Measurements from ENCODE around the gene NKTR.
A peak's percentile ranks its signal among the peaks of the same experiment; 100 is the strongest.

The NKTR gene

GRCh38 chr3:42682301-42683070 lies 82.0 kb downstream of the NKTR start:
- DNase-seq (ENCODE audit: low read depth) = no peak

DNA sequence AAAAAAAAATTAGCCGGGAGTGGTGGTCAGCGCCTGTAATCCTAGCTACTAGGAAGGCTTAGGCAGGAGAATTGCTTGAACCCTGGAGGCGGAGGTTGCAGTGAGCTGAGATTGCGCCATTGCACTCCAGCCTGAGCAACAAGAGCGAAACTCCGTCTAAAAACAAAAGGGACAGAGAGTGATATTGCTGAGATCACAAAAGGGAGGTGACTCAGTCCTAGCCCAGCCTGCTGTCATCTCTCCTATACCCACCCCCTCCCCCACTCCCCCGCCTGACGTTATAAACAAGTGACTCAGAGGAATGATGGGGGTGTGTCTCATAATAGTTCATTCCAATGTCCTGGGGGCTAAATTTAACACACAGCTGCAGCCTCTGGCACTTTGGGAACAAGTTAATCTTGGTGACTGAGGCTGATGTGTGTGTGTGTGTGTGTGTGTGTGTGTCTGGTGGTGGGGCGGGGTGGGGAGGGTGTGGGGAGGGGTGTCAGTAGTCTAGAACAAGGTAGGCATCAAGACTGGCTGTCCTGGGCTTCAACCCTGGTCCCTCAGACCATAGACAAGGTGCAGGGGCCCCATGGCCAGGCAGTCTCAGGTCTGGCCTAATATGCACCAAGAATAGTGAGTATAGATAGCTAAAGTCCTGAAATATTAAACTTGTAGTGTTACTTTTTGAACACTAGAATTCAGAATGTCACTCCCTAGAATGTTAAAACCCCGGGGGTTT lies 83.6 kb downstream of the NKTR start:
- peak; percentile 74 for DNase-seq (ENCODE audit: low read depth)

DNA sequence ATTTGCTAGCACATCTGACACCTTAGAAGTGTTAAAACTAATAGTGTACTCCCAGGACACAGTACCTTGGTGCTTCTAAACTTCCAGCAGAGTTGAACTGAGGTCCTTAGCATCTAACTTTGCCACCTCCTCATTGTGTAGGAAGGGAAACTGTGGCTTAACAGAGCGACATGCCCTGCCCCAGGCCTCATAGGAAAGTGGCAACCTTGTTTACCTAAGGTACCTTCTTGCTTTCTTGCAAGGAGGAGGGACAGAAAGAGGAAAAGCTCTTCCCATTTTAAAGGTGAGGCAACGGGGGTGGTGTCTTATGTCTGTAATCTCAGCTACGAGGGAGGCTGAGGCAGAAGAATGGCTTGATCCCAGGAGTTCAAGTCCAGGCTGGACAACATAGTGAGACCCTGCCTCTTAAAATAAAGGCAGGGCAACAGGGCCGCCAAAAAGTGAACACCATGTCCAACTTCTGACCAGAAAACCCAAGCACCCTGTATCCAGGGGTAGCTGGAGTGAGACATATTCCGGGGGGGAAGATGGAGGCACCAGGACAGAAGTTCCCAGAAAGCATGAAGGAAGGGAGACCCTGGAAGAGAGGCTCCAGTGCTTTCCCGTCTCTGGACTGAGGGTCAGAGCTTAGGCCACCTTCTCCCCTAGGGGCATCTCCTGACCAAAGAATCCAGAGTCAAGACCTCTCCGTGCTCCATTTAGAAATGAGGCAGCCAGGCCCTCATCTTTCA lies 84.3 kb downstream of the NKTR start:
- DNase-seq (ENCODE audit: low read depth) = no peak

DNA sequence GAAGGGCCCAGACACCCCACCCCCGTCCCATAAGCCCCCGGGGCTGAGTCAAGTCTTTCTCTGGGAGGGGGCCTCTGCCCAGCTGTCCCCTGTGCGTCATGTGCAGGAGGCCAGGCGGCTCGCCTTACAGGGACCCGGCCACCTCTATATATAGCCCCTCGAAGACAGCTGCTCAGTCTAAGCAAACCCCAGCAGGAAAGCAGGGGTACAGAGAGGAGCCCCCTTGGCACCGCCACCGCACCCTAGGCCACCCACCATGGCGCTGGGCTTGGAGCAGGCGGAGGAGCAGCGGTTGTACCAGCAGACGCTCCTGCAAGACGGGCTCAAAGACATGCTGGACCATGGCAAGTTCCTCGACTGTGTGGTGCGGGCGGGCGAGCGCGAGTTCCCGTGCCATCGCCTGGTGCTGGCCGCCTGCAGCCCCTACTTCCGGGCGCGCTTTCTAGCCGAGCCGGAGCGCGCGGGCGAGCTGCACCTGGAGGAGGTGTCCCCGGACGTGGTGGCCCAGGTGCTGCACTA lies 84.9 kb downstream of the NKTR start, which contains the start of gene KLHL40:
TSS of gene KLHL40 (plus strand) at position 175 of the 519 bp plus-strand sequence. CDS start at position 257, 82 bp downstream.
- no peak for DNase-seq (ENCODE audit: low read depth)

DNA sequence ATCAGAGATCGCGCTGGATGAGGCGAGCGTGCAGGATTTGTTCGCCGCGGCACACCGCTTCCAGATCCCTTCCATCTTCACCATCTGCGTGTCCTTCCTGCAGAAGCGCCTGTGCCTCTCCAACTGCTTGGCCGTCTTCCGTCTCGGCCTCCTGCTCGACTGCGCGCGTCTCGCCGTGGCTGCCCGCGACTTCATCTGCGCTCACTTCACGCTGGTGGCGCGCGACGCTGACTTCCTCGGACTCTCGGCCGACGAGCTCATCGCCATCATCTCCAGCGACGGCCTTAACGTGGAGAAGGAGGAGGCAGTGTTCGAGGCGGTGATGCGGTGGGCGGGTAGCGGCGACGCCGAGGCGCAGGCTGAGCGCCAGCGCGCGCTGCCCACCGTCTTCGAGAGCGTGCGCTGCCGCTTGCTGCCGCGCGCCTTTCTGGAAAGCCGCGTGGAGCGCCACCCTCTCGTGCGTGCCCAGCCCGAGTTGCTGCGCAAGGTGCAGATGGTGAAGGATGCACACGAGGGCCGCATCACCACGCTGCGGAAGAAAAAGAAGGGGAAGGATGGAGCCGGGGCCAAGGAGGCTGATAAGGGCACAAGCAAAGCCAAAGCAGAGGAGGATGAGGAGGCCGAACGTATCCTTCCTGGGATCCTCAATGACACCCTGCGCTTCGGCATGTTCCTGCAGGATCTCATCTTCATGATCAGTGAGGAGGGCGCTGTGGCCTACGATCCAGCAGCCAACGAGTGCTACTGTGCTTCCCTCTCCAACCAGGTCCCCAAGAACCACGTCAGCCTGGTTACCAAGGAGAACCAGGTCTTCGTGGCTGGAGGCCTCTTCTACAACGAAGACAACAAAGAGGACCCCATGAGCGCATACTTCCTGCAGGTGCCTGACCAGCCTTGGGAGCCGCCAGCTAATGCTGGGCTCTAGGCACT lies 85.7 kb downstream of the NKTR start:
- no peak for DNase-seq (ENCODE audit: low read depth)

DNA sequence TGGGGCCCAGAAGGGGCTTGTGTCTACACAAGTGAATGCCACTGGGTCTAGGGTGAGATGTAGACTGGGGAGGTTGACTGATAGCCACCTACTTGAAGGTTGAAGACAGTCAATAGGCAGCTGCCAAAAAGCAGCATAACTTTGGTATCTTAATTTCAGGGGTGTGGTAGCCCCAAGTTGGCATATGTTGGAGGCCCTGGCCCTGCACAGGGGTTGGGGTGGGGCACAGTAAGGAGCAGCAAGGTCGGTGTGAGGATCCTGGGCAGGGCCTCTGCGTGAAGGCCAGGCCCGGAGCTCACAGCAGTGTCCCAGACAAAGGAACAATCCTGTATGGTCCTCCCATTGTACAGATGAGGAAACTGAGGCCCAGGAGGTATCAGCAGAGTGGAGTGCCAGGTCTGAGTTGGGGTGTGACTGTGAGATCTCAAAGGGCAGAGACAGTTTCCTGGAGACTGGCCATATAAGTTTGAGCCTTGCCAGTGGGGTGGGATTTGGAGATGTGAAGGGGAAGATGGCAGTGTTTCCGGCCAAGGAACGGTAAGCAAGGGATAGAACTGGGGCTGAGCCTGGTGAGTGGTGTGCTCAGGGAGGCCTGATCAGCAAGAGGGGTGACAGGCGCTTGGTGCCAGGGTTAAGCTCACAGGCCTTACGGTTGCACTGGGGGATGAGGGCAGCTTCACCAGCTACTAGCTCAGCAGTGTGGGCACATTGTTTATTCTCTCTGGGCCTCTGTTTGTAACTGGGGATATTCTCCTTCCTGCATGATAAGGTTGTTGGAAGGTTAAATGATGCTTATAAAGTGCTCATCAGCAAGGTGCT lies 86.6 kb downstream of the NKTR start:
- DNase-seq (ENCODE audit: low read depth) = no peak

DNA sequence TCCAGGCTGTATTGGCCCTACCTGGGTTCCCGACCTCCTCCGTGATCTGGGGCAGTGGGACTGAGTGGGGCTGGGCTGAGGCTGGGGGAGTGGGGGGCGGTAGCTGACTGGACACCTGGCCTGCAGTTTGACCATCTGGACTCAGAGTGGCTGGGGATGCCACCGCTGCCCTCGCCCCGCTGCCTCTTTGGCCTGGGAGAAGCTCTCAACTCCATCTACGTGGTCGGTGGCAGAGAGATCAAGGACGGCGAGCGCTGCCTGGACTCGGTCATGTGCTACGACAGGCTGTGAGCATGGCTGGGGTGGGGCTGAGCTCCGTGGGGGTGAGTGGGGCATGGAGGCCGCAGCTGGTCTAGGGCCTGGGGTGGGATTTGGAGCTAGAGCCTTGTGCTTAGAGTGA lies 87.5 kb downstream of the NKTR start:
- no peak for DNase-seq (ENCODE audit: low read depth)

DNA sequence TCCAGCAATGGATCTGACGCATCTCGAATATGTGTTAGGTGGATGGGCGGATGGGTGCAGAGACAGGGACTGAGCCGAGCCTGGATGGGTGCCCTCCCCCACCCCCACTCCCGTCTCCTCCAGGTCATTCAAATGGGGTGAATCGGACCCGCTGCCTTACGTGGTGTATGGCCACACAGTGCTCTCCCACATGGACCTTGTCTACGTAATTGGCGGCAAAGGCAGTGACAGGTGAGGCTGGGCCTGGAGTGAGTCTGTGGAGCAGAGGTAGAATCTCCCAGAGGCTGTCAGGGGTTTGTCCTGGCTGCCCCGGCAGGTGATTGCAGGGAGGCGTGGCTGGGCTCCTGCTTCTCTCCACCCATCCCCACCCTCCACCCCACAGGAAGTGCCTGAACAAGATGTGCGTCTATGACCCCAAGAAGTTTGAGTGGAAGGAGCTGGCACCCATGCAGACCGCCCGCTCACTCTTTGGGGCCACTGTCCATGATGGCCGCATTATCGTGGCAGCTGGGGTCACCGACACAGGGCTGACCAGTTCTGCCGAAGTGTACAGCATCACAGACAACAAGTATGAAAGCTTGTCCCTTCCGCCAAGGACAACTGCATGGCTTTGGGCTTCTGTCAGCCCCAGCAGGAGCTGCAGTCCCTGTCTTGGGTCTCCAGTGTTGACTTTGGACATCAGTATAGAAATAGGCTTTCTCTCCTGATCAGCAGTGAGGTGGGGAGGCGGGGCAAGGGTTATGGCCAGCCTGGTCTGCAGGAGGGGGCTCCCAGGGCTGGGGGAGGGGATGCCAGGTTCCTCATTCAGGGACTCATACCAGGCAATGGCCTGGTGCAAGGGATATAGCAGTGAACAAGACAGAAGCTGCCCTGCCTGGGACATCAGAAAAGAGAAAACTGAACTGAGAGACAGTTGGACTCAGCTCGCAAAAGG lies 88.3 kb downstream of the NKTR start:
- no peak for DNase-seq (ENCODE audit: low read depth)

DNA sequence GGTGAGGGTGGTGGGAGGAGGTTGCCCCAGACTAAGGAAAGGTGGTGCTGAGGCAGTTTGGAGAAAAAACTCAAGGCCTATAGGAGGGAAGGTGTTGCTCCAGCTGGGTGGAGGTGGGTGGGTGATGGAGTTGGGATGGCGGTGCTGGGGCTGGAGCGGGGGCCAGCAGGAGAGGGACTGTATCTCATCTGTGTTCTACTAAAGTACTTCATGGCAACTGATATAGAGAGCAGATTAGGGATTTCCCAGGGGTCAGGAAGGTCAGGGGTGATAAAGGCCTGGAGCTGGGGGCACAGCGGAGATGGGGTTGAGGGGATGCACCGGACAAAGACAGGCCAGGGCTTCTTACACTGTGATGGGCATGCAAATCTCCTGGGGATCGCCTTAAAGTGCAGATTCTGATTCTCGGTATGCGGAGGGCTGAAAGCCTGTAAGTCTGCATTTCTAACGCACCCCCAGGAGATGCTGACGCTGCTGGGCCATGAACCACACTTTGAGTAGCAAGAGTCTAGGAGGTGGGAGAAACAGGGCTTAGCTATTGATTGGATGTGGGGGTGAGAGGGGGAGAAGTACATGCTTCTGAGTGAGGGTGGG lies 89.0 kb downstream of the NKTR start:
- no peak for DNase-seq (ENCODE audit: low read depth)

GRCh38 chr3:42690191-42690590 lies 89.7 kb downstream of the NKTR start:
- DNase-seq (ENCODE audit: low read depth) = no peak

DNA sequence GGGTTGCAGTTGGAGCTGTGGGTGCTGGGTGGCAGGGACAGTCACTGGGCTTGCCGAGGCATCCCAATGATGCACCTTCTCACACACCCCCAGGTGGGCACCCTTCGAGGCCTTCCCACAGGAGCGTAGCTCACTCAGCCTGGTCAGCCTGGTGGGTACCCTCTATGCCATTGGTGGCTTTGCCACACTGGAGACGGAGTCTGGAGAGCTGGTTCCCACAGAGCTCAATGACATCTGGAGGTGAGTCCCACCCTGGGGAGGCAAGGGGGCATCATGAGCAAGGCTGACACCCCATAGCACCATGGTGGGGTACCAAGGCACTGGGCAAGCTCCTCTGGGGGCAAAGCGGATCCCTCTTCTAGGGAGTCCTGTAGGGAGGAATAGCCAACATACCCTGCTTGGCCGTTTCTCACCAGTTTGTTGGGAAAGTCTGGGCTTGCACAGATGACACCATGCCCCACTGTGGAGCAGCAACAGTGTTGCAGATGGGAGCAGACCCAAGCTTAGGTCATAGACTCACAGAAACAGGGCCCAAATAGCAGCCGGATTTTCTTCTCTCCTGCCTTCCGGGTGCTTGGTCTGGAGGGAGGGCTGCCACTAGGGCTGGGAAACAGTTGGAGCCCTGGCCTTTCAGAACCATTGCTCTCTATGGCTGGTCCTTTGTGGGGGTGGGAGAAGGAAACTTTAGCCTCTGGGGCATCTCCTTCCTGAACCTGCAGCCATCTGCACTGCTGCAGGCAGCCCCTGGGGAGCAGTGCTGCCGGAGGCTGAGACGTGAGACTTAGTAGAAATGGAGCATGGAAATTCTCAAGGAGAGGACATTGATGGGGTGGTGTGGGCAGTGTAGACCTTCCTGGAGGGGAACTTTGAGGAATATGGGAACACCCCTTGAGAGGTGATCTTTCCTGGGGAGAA lies 90.5 kb downstream of the NKTR start:
- no peak for DNase-seq (ENCODE audit: low read depth)

DNA sequence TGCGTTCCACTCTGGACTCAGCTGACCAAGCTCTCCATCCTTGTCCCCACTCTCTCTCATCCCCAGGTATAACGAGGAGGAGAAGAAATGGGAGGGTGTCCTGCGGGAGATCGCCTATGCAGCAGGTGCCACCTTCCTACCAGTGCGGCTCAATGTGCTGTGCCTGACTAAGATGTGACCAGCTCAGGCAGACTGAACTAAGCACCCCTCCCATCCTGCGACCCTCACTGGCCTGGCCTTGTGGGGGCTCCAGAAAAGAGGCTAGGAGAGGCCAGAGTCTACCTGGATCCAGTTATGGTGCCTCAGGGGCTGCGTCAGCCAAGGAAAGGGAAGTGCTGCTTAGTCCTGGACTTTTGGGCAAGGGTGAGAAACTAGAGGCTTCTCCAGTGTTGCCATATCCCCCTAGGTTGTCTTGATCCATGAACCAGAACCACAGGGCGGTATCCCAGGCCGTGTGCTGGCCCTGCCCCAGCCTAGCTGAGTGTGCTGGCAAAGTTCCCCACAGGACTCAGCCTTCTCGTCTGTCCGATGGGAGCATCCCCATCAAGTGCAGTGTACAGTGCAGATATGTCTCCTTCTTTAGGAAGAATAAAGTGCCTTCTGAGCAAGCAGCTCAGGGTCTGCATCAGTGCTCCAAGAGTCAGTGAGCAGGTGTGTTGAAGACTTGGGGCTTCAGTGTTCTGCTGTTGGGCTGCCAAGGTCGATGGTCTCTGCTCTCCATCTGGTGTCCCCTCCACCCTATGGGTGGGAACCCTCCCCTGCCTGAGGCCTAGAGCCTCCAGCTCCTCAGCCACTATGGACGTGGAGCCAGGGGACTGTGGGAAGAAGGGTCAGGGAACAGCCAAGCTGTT lies 91.6 kb downstream of the NKTR start:
- no peak for DNase-seq (ENCODE audit: low read depth)

GRCh38 chr3:42692667-42693529 lies 92.4 kb downstream of the NKTR start:
- no peak for DNase-seq (ENCODE audit: low read depth)

GRCh38 chr3:42693530-42693930 lies 93.0 kb downstream of the NKTR start:
- no peak for DNase-seq (ENCODE audit: low read depth)

DNA sequence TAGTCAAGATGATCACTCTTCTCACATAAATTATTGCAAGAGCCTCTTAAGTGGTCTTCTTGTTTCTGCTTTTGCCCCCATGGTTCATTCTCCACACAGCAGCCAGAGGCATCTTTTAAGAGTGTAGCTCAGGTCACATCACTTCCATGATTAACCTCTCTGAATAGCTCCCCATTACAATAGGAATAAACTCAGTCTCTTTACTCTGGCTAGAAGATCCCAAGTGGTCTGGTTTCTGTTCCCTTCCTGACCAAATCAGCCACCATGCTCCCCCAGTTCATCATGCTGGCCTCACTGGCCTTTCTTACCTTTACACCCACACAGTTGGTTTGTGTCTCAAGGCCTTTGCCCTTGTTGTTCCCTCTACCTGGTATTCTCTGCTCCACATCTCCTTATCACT lies 93.9 kb downstream of the NKTR start:
- DNase-seq (ENCODE audit: low read depth) = no peak
